GM10266 (cell line): ENCODE data around the gene TMEM255A.
A peak's percentile ranks its signal among the peaks of the same experiment; 100 is the strongest.

ENCODE experiments used
- DNase-seq: peaks from one replicate; pipeline ENCODE4 v3.0.0; 2012; ENCODE audit errors: extremely low spot score
- CTCF ChIP-seq: IDR thresholded peaks from 2 replicates; pipeline ENCODE4 v1.5.1; 2012; ENCODE audit warnings: mild to moderate bottlenecking, low read depth; ENCODE audit not compliant: control insufficient read depth, insufficient read depth; ENCODE audit errors: missing control alignments

The TMEM255A gene

GRCh38 chrX:120244735-120245498 is 66.3 kb downstream of the TMEM255A start:
- no peak for TF ChIP-seq CTCF
- peak; percentile 33 for DNase-seq

GRCh38 chrX:120244395-120244734 is 66.9 kb downstream of the TMEM255A start:
- TF ChIP-seq CTCF, result no peak
- no peak for DNase-seq

GRCh38 chrX:120242813-120243212 is 68.4 kb downstream of the TMEM255A start:
- TF ChIP-seq CTCF, result no peak

GRCh38 chrX:120238933-120239332 is 72.3 kb downstream of the TMEM255A start:
- DNase-seq, result no peak
- no peak for TF ChIP-seq CTCF

More at GRCh38 chrX:120242813-120243212, 68.4 kb downstream of the TMEM255A start:
- DNase-seq, result no peak

- no peak for DNase-seq
- TF ChIP-seq CTCF, result no peak
These were observed 74.4 kb downstream of the TMEM255A start for GRCh38 chrX:120236687-120237479.

- no peak for DNase-seq
- TF ChIP-seq CTCF, result no peak
These were observed 76.0 kb downstream of the TMEM255A start for GRCh38 chrX:120235284-120235683.
